ENCODE measurements around the gene INTS1.

INTS1 gene

DNA sequence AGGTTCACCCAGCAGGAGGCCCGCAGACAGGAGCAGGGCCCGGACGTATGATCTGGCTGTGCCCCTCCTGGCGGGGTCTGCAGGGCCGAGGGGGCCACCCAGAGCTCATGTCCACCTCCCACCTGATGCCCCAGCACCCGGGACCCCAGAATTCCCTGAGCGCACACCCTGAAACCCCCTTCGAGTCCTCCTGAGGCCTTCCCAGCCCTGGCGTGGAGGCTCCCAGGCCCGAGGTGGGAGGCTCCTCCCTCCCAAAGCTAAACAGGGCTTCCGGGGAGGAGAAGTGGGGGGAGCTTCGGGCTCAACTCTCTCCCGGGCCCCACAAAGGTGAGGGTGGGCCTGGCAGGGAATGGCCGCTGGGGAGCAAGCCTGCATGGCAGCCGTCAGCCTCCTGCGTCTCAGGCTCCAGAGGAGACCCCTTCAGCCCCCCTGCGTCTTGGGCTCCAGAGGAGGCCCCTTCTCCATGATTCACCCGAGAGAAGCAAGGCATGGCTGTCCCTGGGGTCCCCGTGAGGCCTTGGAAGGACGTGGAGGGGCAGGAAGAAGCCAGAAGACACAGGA, 75.2 kb downstream of the INTS1 start:
- DNase-seq: no peak

DNA sequence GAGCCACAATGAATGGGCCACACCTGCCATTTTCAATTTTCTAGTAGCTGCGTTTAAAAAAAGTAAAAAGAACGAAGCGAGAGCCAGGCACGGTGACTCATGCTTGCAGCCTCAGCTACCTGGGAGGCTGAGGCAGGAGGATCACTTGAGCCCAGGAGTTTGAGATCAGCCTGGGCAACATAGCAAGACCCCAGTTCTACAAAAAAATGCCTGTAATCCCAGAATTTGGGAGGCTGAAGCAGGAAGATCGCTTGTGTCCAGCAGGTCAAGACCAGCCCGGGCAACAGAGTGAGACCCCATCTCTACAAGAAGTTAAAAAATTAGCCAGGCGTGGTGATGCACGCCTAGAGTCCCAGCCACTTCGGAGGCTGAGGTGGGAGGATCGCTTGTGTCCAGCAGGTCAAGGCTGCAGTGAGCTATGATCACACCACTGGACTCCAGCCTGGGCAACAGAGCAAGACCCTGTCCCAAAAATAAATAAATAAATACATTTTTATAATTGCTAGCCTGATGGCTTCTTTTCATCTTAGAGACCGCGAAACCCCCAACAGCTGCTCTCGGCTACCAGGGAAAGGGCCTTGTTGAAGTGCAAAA, 77.0 kb downstream of the INTS1 start:
- no peak for DNase-seq

DNA sequence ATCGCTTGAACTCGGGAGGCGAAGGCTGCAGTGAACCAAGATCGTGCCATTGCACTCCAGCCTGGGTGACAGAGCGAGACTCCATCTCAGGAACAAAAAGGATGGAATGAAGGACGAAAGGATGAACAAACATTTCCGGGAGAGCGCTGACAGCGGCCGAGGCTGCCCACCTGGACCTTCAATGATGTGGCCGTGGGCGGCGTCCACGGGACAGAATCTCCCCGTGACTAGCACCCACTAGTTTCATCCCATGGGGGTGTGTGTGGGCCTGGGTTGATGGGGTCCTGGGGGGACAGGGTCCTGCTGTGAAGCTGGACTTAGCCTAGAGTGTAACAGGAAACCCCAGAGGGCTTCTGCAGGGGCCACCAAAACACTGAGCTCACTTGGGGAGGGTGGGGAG, 77.7 kb downstream of the INTS1 start:
- DNase-seq: no peak

DNA sequence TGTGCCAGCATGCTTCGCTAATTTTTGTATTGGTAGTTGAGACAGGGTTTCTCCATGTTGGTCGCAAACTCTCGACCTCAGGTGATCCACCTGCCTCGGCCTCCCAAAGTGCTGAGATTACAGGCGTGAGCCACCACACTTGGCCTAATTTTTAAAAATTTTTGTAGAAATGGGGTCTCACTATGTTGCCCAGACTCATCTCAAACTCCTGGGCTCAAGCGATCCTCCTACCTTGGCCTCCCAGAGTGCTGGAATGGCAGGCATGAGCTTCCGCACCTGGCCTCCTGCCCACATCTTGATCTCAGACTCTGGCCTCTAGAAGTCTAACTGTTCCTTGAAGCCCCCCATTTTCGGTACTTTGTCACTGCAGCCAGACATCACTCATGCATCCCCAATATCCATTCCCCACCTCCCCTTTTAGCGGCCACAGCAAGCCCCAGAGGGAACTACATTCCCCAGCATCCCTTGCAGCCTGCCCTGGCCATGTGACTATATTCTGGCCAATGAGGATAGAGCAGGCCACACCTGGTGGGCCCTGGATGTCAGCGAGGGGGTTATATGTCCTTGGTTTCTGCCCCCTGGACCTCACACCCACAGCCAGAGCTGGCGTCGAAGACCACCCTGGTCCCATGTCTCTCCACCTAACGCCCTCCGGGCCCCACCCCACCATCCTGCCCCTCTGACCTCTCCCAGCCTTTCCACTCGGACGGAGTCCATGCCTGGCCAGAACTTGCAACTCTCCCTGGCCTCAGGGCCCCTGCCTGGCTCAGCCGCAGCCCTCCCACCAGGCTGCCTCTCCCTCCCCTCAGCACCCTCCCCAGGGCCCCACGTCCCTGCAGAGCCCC, 78.7 kb downstream of the INTS1 start:
- DNase-seq: no peak

DNA sequence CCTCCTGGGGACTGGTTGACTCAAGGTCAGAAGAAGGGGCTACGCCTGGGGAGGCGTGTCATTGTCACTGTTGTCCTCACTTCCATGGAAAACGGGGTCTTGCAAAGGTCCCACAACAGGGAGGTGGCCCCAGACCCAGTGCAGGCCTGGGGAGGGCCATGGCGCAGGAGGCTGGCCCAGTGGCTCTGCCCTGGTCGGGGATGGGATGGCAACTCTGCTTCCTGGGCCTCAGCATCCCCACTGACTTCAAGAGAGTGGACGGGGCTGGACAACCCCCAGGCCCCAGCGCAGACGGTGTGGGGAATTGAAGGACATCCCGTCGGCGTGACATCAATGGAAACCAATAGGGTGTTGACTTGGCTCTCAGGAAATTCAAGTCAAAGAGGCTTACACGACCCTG, 80.1 kb downstream of the INTS1 start:
- no peak for DNase-seq

DNA sequence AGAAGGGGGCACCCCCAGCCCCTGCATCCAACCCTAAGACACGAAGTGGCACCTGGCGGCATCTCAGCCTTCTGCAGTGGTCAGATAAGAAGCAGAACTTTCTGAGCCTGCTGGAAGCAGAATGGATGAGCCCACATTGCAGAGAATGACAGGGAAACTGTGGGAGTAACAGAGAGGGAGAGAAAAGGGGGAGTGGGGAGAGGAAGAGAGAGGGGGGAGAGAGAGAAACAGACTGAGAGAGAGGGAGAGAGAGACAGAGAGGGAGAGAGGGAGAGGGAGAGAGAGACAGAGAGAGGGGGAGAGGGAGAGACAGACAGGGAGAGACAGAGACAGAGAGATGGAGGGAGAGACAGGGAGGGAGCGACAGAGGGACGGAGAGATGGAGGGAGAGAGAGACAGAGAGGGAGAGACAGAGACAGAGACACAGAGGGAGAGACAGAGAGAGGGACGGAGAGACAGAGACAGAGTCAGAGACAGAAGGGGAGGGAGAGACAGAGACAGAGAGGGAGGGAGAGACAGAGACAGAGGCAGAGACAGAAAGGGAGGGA, 80.9 kb downstream of the INTS1 start:
- DNase-seq: no peak

DNA sequence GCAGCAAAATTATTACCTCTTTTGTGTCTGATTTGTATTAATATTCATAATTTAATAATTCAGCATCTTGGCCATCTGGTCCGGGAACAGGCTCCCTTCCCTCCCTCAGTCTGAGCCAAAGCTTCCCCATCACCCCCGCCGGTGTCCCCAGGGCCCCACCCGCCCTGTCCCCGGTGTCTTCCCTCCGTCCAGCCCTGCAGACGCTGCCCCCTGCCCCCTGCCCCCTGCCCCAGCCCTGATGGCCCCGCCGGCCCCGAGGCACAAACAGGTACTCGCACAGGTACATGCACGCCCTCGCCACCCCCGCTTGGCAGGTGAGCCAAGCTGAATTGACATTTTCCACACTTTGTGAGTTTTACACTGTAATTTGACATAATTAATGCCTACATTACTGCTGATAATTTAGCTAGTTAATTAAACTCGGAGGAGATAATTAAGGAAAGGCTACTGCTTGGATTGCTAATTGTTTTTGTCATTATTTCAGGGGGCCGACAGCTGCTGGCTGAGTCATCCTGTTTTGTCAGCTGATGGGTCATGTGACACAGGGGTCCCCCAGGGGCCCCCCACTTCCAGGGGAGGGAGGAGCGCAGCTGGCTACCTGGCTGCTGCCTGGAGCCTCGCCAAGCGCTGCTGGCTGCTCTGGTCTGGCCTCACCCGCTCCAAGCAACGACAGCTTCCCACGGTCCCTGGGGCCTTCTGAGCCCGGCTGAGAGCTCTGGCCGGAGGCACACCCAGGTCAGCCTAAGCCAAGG, 81.5 kb downstream of the INTS1 start:
- no peak for DNase-seq

DNA sequence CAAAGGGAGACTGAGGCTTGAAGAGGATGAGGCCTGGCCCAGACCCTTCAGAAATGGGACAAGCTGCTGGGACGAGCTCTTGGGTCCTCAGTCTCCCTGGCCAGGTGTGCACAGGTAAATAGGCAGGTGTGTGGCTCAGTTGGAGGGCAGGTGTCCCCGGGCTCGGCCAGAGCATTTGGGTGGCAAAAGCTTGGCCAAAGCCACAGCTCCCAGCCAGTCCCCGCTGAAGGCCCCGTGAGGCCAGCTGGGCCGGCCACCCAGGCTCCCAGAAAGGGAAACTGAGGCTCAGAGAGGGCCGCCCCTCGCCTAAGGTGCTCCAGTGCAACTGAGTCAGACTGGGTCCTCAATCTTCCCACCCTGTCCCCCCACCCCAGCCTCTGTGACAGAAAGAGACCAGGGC, 82.2 kb downstream of the INTS1 start:
- DNase-seq: no peak

DNA sequence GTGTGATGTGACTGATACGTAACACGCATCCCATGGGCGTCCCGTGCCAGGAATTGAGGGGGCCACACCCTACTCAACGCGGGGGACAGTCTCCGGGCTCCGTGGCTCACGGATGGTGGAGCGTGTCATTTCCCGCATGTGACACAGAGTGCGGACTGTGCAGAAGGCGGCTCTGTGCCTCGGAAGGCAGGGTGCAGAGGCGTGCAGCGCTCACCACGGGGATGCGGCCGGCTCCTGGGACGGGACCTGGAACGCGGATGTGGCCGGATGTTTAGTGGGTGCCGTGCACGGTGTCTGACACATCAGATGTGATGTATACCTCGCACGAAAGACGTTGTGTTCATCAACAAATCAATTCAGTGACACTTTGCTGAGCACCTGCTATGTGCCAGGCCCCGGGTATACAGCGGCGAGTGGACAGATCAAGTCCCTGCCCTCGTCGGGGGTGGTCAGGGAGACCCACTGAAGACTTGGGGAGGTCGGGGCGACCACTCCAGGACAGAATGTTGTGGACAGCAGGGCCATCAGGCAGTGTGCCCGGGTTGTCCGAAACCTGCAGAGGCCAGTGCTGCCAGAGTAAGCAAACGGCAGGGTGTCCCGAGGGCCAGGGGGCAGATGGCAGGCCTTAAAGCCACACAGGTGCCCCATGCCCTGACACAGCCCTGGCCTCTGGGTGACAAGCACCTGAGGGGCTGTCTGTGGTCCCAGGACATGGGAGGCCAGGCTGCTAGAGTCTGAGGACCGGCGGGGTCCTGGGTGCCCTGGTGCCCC, 83.0 kb downstream of the INTS1 start:
- DNase-seq: no peak

Data from effector CD4-positive, alpha-beta T cell (primary cell).